Measurements from ENCODE around the gene NOSTRIN.

DNA sequence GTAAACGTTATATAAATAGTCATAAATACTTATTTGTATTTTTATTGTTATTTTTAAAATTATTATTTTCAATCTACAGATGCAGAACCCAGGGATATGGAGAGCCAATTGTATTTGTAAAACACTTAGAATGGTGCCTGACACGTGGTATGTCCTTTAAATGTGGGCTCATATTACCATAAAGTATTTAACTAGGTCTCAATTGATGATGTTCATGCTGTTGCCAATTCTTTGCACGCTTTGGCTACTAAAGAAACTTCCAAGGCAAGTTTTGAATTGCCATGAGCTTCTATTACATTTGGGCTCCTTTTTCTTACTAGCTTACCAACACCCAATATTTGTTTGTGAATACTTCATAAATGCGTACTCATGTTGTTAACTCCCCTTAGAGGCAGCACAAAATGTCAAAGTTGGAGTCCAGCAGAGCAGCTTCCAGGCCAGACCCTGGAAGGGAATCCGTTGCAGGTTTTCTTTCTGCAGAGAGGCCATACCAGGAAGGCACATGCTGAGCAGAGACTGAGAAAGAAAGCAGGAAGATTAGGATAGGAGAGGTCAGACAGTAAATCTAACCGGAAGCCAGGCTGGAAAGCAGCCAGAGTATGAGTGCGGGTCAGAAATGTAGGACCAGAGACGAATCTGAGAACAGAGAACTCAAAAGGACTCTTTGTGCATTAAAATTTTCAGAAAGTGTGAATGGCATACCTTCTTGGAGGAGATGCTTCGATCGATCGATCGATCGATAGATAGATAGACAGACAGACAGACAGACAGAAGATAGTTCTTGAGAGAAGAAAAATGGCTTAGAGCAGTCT, 4.2 kb upstream of the NOSTRIN start:
- no peak for TF ChIP-seq POLR2A (IDR thresholded peaks at IDR 0.05)
- TF ChIP-seq, protein P1, sequence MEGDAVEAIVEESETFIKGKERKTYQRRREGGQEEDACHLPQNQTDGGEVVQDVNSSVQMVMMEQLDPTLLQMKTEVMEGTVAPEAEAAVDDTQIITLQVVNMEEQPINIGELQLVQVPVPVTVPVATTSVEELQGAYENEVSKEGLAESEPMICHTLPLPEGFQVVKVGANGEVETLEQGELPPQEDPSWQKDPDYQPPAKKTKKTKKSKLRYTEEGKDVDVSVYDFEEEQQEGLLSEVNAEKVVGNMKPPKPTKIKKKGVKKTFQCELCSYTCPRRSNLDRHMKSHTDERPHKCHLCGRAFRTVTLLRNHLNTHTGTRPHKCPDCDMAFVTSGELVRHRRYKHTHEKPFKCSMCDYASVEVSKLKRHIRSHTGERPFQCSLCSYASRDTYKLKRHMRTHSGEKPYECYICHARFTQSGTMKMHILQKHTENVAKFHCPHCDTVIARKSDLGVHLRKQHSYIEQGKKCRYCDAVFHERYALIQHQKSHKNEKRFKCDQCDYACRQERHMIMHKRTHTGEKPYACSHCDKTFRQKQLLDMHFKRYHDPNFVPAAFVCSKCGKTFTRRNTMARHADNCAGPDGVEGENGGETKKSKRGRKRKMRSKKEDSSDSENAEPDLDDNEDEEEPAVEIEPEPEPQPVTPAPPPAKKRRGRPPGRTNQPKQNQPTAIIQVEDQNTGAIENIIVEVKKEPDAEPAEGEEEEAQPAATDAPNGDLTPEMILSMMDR (IDR thresholded peaks at IDR 0.05): no peak
